B cell (primary cell): ENCODE measurements around the gene RAB11FIP2. TPM values are rescaled to one million over a fixed set of nuclear protein-coding genes. Genes with fewer than 3 reads are reported as not detected.

ENCODE experiments used
- ATAC-seq: fragments of 200-7000 bp; cut with Tn5 transposase; one replicate; pipeline ENCODE4 v1.10.0; 2021; ENCODE audit warnings: low read depth, mild to moderate bottlenecking, moderate number of reproducible peaks, moderate library complexity
- CTCF ChIA-PET: fragments of 350-600 bp; sonication (Branson Sonifier 250); formaldehyde crosslinking; loops from one replicate; lab custom pipeline; 2021; ENCODE audit warnings: antibody characterized with exemption, inconsistent platforms; lab: Charles Lee
- POLR2A ChIA-PET: fragments of 350-600 bp; sonication (Branson Sonifier 250); formaldehyde crosslinking; loops from one replicate; lab custom pipeline; 2021; ENCODE audit warnings: antibody characterized with exemption; lab: Charles Lee
- DNase-seq: peaks from one replicate; pipeline ENCODE4 v3.0.0; 2013
- H2AFZ ChIP-seq: 2 replicates; pipeline ENCODE4 v1.6.1; 2012; ENCODE audit warnings: mild to moderate bottlenecking, low read depth, low read length; ENCODE audit not compliant: insufficient read depth, poor library complexity, severe bottlenecking
- H3K27ac ChIP-seq, 2 donors: 1 replicate in 1 of 2; 2 replicates in 1 of 2; pipeline ENCODE4 v1.5.1; 2012 to 2013; ENCODE audit warnings: low read length in 2 of 2, mild to moderate bottlenecking in 2 of 2, moderate library complexity in 1 of 2
- H3K27me3 ChIP-seq, 4 experiments: fragments of 200-600 bp in 1 of 4; sonication (generic) in 1 of 4; replicated peaks in 1 of 4; 1 replicate in 2 of 4; 2 replicates in 2 of 4; pipeline versions ENCODE4 v1.6.1 to v1.7.0; 2013 to 2016; ENCODE audit warnings: low read length in 3 of 4, mild to moderate bottlenecking in 2 of 4, mixed read lengths in 1 of 4, moderate library complexity in 1 of 4; ENCODE audit not compliant: insufficient read depth in 4 of 4, control insufficient read depth in 3 of 4; ENCODE audit errors: control extremely low read depth in 1 of 4
- H3K36me3 ChIP-seq, 2 experiments: replicated peaks in 1 of 2; 1 replicate in 1 of 2; 2 replicates in 1 of 2; pipeline versions ENCODE4 v1.6.1 to v1.7.1; 2013; ENCODE audit warnings: low read length in 1 of 2; ENCODE audit not compliant: insufficient read depth in 2 of 2, control insufficient read depth in 1 of 2; ENCODE audit errors: control extremely low read depth in 1 of 2, extremely low read depth in 1 of 2
- H3K4me1 ChIP-seq, 2 donors: fragments of 200-600 bp in 1 of 2; sonication (generic) in 1 of 2; 1 replicate in 1 of 2; 2 replicates in 1 of 2; pipeline versions ENCODE4 v1.5.1 to v1.6.1; 2013 to 2017; ENCODE audit warnings: low read length in 2 of 2; ENCODE audit not compliant: control insufficient read depth in 2 of 2, insufficient read depth in 2 of 2
- H3K4me2 ChIP-seq: replicated peaks from 2 replicates; pipeline ENCODE3; 2012; ENCODE audit warnings: mild to moderate bottlenecking, low read depth, low read length; ENCODE audit not compliant: poor library complexity, severe bottlenecking
- H3K4me3 ChIP-seq, 5 experiments: fragments of 200-600 bp in 1 of 5; sonication (generic) in 1 of 5; 1 replicate in 3 of 5; 2 replicates in 2 of 5; pipeline versions ENCODE4 v1.5.1 to v1.7.0; 2011 to 2016; ENCODE audit warnings: low read length in 4 of 5, mild to moderate bottlenecking in 4 of 5, low read depth in 2 of 5, control low read depth in 1 of 5, moderate library complexity in 1 of 5; ENCODE audit not compliant: insufficient read depth in 1 of 5; ENCODE audit errors: control extremely low read depth in 1 of 5, extremely low read depth in 1 of 5
- H3K79me2 ChIP-seq: fragments of 200-600 bp; sonication (generic); one replicate; pipeline ENCODE4 v1.6.0; 2016; ENCODE audit warnings: low read length; ENCODE audit not compliant: control insufficient read depth, insufficient read depth
- H3K9ac ChIP-seq: fragments of 200-600 bp; sonication (generic); 2 replicates; pipeline ENCODE4 v1.6.1; 2017; ENCODE audit warnings: mild to moderate bottlenecking, low read length, moderate library complexity
- H3K9me3 ChIP-seq, 3 donors: one replicate each; pipeline versions ENCODE4 v1.6.1 to v1.7.1; 2013; ENCODE audit warnings: low read length in 2 of 3; ENCODE audit not compliant: control insufficient read depth in 2 of 3, insufficient read depth in 1 of 3; ENCODE audit errors: control extremely low read depth in 1 of 3
- H4K20me1 ChIP-seq: 2 replicates; pipeline ENCODE4 v1.6.0; 2012; ENCODE audit warnings: mild to moderate bottlenecking, low read length; ENCODE audit not compliant: insufficient read depth, control insufficient read depth, poor library complexity, severe bottlenecking
- H3K27ac Mint-ChIP-seq: one replicate; pipeline ENCODE4 v1.8.0; 2021; ENCODE audit warnings: mixed read lengths
- H3K27me3 Mint-ChIP-seq: one replicate; pipeline ENCODE4 v1.8.0; 2021; ENCODE audit warnings: mixed read lengths
- H3K4me1 Mint-ChIP-seq: one replicate; pipeline ENCODE4 v1.8.0; 2021; ENCODE audit warnings: mixed read lengths
- H3K4me3 Mint-ChIP-seq: one replicate; pipeline ENCODE4 v1.8.0; 2021; ENCODE audit warnings: mixed read lengths
- H3K9me3 Mint-ChIP-seq: one replicate; pipeline ENCODE4 v1.8.0; 2022; ENCODE audit warnings: mixed read lengths; ENCODE audit not compliant: insufficient read depth
- CTCF ChIP-seq: fragments of 200-600 bp; IDR thresholded peaks from one replicate; pipeline ENCODE4 v1.8.0; 2022; ENCODE audit warnings: antibody characterized with exemption, mild to moderate bottlenecking
- EZH2 ChIP-seq: IDR thresholded peaks from 2 replicates; pipeline ENCODE4 v1.6.1; 2012; ENCODE audit warnings: borderline replicate concordance, low read depth, mild to moderate bottlenecking, moderate library complexity, low read length; ENCODE audit not compliant: insufficient read depth, poor library complexity, severe bottlenecking
- WGBS: methylation state at CpG from one replicate; pipeline ENCODE4 v1.1.5; 2013; ENCODE audit warnings: missing lambda C conversion rate; ENCODE audit not compliant: insufficient coverage; 5-methylcytosine and 5-hydroxymethylcytosine counted together
- intact Hi-C: fragments of 100-400 bp; cut with micrococcal nuclease; formaldehyde crosslinking; loops from one replicate; pipeline ENCODE4 v1.10.0; 2022
- polyA plus RNA-seq: library from polyadenylated mRNA; depleted of rRNA; stranded (reverse); fragments of >200 nt; gene quantifications from 2 replicates; pipeline ENCODE4 v1.2.3, GENCODE V29; 2012
- total RNA-seq, 2 donors: library from RNA; stranded (reverse); fragments of 120-200 nt in 1 of 2; gene quantifications; 1 replicate in 1 of 2; 2 replicates in 1 of 2; pipeline versions ENCODE4 v1.2.3 to v1.2.4, GENCODE V29; 2013 to 2022

The RAB11FIP2 gene
- total and polyA plus RNA-seq, 2 donors (not counting 1 experiment from before 2014, with no cell fraction given) = 5.6 to 33.6 TPM

- WGBS = no CpG with 5 or more reads among the region's 8 CpGs
Observed at GRCh38 chr10:118045158-118045836, 1.4 kb downstream of the RAB11FIP2 start.

More at GRCh38 chr10:118045158-118045836, 1.4 kb downstream of the RAB11FIP2 start:
- Histone ChIP-seq H3K4me2 (peak overlapping the region; percentile 86), H3K9me3 (no peaks in the 10 kb centered on the region), H3K27ac (no peak overlapping the region), H3K4me1 (peaks cover 15 to 17% of the 10 kb centered on the region in 2 donors), H3K36me3 (no peaks in the 10 kb centered on the region), H4K20me1 (no peaks in the 10 kb centered on the region), H3K9ac (peak overlapping the region; percentile 86), H3K27me3 (no peaks in the 10 kb centered on the region), H2AFZ (peak overlapping the region; percentile 95), H3K79me2 (peaks cover 37% of the 10 kb centered on the region), H3K4me3 (peak overlapping the region in 4 of 5 experiments; percentile 71 to 92 (median 80))
- DNase-seq (no peak), ATAC-seq (no peak)
- Mint-ChIP-seq H3K4me3 (peak overlapping the region; percentile 94), H3K27ac (peak overlapping the region; percentile 26), H3K4me1 (peaks cover 33% of the 10 kb centered on the region), H3K9me3 (no peaks in the 10 kb centered on the region), H3K27me3 (no peaks in the 10 kb centered on the region)
- POLR2A ChIA-PET = no interaction called here
- intact Hi-C loops = no loop called here
- no peak for TF ChIP-seq EZH2
- no peak for TF ChIP-seq CTCF
- CTCF ChIA-PET = interaction anchor here (0.6 kb wide), 1 partner anchor 81 kb away, joined by 4 read pairs; no protein-coding TSS in a partner anchor
